Muscle layer of duodenum (tissue), 2 donors: ENCODE data around the gene OVAAL.

Experiments used
- H3K27ac ChIP-seq: one replicate; pipeline ENCODE4 v1.7.0; 2013; ENCODE audit warnings: mild to moderate bottlenecking, low read length
- H3K27me3 ChIP-seq: one replicate; pipeline ENCODE4 v1.7.0; 2013; ENCODE audit warnings: low read depth, mild to moderate bottlenecking, control low read depth, low read length
- H3K36me3 ChIP-seq, 2 donors: one replicate each; pipeline ENCODE4 v1.7.0; 2013; ENCODE audit warnings: low read length in 2 of 2, control low read depth in 1 of 2, mild to moderate bottlenecking in 1 of 2; ENCODE audit not compliant: insufficient read depth in 2 of 2, control insufficient read depth in 1 of 2
- H3K4me1 ChIP-seq, 2 donors: one replicate each; pipeline ENCODE4 v1.7.0; 2013; ENCODE audit warnings: low read length in 2 of 2, mild to moderate bottlenecking in 2 of 2, control low read depth in 1 of 2, moderate library complexity in 1 of 2; ENCODE audit not compliant: insufficient read depth in 2 of 2, control insufficient read depth in 1 of 2
- H3K4me3 ChIP-seq, 2 donors: one replicate each; pipeline ENCODE4 v1.7.0; 2013; ENCODE audit warnings: low read length in 2 of 2, low read depth in 1 of 2, mild to moderate bottlenecking in 1 of 2
- H3K9me3 ChIP-seq, 2 donors: one replicate each; pipeline ENCODE4 v1.7.0; 2013; ENCODE audit warnings: low read length in 2 of 2, control low read depth in 1 of 2, mild to moderate bottlenecking in 1 of 2; ENCODE audit not compliant: control insufficient read depth in 1 of 2
- donor health status: healthy.

Gene OVAAL

DNA sequence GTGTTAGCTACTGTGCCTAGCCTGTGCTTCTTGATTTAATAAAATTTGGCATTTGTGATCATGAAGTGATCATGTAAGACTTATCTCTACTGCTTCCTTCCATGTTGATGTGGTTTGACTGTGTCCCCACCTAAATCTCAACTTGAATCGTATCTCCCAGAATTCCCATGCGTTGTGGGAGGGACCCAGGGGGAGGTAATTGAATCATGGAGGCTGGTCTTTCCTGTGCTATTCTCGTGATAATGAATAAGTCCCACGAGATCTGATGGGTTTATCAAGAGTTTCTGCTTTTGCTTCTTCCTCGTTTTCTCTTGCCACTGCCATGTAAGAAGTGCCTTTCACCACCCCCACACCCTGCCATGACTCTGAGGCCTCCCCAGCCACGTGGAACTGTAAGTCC, at the start of gene OVAAL:
OVAAL (plus strand) TSS at position 301 of the 400 bp plus-strand sequence.
- Histone ChIP-seq H3K9me3 (no peaks in the 10 kb centered on the region), H3K27me3 (no peaks in the 10 kb centered on the region), H3K36me3 (no peaks in the 10 kb centered on the region), H3K4me1 (no peaks in the 10 kb centered on the region), H3K27ac (no peak within 1 kb of the TSS), H3K4me3 (no peak within 1 kb of the TSS)

DNA sequence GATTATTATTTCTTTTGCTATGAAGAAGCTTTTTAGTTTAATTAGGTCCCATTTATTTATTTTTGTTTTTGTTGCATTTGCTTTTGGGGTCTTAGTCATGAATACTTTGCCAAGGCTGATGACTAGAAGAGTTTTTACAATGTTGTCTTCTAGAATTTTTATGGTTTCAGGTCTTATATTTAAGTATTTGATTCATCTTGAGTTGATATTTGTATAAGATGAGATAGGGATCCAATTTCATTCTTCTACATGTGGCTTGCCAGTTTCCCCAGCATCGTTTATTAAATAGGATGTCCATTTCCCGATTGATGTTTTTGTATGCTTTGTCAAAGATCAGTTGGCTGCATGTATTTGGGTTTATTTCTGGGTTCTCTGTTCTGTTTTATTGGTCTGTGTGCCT, 47.9 kb upstream of the OVAAL start:
- H3K4me3 ChIP-seq, result no peak overlapping the region
- no peaks in the 10 kb centered on the region for H3K4me1 ChIP-seq
- H3K9me3 ChIP-seq, result no peaks in the 10 kb centered on the region
- H3K27ac ChIP-seq, result no peak overlapping the region
- H3K36me3 ChIP-seq, result no peaks in the 10 kb centered on the region
- H3K27me3 ChIP-seq, result no peaks in the 10 kb centered on the region

DNA sequence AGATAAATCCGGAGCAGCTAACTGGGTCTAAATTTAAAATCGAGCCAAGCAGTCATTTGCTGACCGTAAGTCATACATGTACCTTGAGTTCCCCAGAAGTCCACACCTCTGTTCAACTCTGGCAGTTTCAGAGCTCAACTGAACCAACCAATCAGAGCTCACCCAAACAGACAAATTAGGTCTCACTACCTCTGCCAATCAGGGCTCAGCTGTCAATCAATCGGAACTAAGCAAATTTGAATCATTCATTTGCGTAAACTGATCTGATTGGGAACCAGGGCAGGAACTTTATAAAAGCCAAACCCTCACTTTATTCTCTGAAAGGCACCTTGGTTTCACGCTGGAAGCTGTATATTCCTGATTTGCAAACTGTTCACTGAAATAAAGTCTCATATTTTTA, 45.2 kb upstream of the OVAAL start:
- no peak overlapping the region for H3K4me3 ChIP-seq
- H3K9me3 ChIP-seq, result no peaks in the 10 kb centered on the region
- no peaks in the 10 kb centered on the region for H3K27me3 ChIP-seq
- peaks cover 0 to 7% of the 10 kb centered on the region in 2 donors for H3K4me1 ChIP-seq
- no peak overlapping the region for H3K27ac ChIP-seq
- no peaks in the 10 kb centered on the region for H3K36me3 ChIP-seq

DNA sequence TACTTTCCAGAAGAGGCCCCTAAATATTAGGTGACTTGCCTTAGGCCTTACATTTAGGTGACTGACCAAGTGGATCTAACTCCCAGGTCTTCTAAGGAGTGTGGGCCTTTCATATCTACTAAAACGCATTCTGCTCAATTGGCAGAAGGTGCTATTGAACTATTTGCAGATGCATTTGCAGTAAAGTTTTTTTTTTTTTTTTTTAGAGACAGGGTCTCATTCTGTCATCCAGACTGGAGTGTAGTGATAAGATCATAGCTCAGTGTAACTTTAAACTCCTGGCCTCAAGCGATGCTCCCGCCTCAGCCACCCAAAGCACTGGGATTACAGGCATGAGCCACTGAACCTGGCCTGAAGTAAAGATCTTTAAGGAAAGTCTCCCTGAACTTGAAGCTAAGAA, 43.4 kb upstream of the OVAAL start:
- no peaks in the 10 kb centered on the region for H3K9me3 ChIP-seq
- H3K36me3 ChIP-seq, result no peaks in the 10 kb centered on the region
- no peak overlapping the region for H3K27ac ChIP-seq
- H3K4me1 ChIP-seq, result peaks cover 0 to 7% of the 10 kb centered on the region in 2 donors
- H3K27me3 ChIP-seq, result no peaks in the 10 kb centered on the region
- H3K4me3 ChIP-seq, result no peak overlapping the region

DNA sequence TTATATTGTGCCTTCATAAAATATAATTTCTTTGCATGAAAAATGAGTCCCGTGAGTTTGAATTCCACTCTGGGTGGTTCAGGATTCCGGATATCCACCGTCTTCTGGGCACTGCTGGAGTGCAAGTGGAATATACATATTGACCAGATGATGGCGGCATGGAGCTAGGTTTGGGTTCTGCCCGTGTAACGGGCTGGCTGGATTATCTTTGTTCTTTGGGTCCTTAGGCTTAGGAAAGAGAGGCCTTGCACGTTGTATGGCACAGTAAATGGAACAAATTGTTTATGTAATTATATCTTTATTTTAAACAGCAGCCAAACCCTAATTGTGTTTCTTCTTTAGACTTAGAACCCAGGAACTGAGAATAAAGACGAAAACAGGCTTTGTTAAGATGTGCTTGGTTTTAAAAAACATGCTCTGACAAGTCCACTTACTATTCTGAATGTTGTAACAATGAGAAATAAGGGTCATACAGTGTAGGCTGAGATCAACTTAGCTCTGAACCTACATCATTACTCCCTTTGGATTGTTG, 42.8 kb upstream of the OVAAL start:
- no peaks in the 10 kb centered on the region for H3K36me3 ChIP-seq
- H3K9me3 ChIP-seq, result no peaks in the 10 kb centered on the region
- peaks cover 0 to 7% of the 10 kb centered on the region in 2 donors for H3K4me1 ChIP-seq
- no peak overlapping the region for H3K4me3 ChIP-seq
- H3K27me3 ChIP-seq, result no peaks in the 10 kb centered on the region
- no peak overlapping the region for H3K27ac ChIP-seq

DNA sequence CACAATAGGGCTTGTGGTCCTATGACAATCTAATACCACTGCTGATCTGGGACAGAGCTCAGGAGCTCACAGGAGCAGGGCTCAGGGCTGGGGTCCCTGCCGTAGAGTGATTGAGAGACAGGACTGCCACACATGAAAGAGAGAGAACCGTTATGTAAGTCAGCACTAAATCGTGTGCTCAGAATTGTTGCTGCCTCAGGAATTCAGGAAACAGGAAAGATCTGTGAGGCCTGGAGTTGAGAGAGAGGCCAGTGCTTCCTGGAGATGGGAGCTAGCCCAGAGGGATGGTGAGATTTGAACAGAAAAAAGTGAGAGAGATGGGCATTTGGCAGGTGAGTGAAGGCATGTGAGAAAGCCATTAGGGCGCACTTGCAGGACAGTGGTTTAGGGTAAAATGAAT, 38.9 kb upstream of the OVAAL start:
- Histone ChIP-seq H3K27me3 (no peaks in the 10 kb centered on the region), H3K9me3 (no peaks in the 10 kb centered on the region), H3K4me1 (peaks cover 0 to 7% of the 10 kb centered on the region in 2 donors), H3K27ac (no peak overlapping the region), H3K36me3 (no peaks in the 10 kb centered on the region), H3K4me3 (no peak overlapping the region)

DNA sequence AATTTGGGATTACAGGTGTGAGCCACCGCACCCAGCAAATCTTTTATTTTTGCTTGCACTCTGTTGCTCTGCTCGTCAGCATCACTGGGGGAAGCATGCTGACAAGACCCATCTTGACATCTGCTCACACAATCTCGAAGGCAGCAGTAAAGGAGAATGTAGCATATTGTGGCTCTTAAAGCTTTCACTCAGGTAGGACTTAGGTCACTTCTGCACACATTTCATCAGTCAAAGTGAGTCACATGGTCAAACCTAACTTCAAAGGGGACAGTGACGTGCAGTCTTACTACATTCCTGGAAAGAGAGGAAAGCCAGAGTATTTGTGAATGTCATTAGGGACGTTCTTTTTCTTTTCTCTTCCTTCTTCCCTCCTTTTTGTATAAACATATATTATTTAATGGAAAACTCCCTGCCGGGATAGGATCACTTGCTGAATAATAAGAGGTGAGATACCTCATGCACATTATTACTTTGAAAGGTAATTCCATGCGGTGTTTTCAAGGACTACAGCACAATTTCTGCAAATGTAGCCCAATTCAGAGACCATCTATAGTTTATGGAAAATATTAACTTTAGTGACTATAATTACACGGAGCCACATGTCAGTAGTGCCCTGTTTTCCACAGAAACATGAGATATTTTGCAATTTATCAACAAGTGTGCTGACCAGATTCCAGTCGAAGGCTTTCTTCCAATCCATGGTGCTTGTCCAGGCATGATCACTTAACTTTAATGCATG, 37.1 kb upstream of the OVAAL start:
- H3K4me3 ChIP-seq, result no peak overlapping the region
- no peak overlapping the region for H3K27ac ChIP-seq
- no peaks in the 10 kb centered on the region for H3K27me3 ChIP-seq
- H3K4me1 ChIP-seq, result peaks cover 0 to under 1% of the 10 kb centered on the region in 2 donors
- H3K36me3 ChIP-seq, result no peaks in the 10 kb centered on the region
- no peaks in the 10 kb centered on the region for H3K9me3 ChIP-seq

DNA sequence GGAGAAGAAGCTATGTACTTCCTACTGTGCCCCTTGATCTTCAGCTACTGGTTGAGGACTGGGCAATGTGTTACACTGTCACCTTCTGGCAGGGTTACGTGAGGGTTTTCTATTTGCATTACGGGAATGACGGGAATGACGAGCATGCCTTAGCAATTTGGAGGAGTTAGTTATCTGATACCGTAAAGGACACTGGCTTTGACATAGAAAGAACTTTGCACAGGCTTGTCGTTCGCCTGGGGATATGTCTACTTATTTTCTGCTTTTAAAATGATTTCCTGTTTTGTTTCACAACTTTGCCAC, 36.6 kb upstream of the OVAAL start:
- Histone ChIP-seq H3K36me3 (no peaks in the 10 kb centered on the region), H3K4me1 (no peaks in the 10 kb centered on the region), H3K27ac (no peak overlapping the region), H3K4me3 (no peak overlapping the region), H3K9me3 (no peaks in the 10 kb centered on the region), H3K27me3 (no peaks in the 10 kb centered on the region)

DNA sequence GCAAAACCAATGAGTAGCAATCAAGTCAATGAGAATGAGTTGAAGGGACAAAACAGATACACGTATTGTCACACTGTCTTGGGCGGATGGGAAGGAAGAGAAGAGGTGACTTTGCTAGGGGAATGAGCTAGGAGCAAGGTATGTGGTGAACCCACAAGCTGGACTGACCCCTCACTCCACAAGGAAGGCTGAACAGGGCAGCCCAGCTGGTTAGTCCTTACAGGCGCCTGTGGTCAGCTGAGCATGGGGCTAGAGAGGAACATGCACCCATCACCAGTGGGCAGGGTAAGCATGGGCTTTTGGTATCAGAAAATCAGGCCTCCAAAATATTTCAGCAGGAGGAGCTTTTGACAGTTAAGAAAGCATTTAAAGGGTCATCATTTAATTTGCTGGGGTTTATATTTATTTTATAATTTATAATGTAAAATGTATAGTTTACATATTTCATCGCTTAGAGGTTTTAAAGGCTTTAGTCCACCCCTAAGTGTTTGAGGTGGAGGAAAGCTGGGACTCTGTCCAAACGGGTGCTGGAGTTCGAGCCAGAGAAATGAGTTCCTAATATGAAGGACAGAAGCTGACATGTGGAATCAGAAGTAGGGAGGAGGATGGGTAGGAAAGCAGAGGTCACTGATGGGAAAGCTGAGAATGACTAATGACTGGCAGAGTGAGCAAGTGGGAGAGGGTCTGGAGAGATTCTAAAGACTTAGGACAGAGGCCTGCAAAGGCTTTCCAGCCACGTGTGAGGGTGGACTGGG, 34.4 kb upstream of the OVAAL start:
- H3K27me3 ChIP-seq, result no peaks in the 10 kb centered on the region
- H3K4me3 ChIP-seq, result no peak overlapping the region
- H3K27ac ChIP-seq, result no peak overlapping the region
- no peaks in the 10 kb centered on the region for H3K9me3 ChIP-seq
- H3K36me3 ChIP-seq, result no peaks in the 10 kb centered on the region
- H3K4me1 ChIP-seq, result no peaks in the 10 kb centered on the region

DNA sequence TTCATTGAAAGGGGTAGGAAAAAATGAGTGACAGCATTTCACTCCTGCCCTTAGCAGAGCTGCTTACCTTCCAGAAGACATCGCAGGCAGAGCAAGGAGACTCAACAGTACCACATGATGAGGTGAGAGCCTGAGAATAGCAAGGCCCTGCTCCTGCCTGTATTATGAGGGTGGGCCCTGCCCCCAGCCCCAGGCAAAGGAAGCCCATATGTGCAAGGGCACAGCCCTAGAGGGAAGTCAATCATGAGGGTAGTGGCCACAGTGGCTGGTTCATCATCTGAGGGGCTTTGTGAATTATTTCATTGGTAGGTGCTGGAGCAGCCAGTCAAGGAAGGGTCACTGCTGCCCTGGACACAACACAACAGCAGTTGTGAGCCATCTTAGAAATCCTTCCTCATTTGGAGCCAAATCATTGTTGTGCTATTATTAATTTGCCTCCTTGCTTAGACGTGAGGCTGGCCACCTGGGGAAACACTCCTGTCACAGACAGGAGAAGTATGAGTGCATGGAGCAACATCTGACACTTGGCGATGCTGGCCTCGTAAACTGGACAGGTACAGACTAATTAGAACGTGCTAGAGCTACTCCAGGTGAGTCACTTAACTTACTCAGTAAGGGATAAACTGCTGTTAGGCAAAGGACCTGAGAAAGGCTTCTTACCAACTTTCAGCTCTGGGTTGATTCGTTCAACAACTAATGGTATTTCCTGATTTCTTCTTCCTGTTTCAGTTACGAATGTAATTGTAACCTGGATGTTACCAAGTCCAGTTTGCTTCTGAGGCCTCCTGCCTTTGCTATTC, 33.6 kb upstream of the OVAAL start:
- no peak overlapping the region for H3K27ac ChIP-seq
- H3K4me1 ChIP-seq, result no peaks in the 10 kb centered on the region
- no peaks in the 10 kb centered on the region for H3K36me3 ChIP-seq
- H3K4me3 ChIP-seq, result no peak overlapping the region
- no peaks in the 10 kb centered on the region for H3K27me3 ChIP-seq
- no peaks in the 10 kb centered on the region for H3K9me3 ChIP-seq

DNA sequence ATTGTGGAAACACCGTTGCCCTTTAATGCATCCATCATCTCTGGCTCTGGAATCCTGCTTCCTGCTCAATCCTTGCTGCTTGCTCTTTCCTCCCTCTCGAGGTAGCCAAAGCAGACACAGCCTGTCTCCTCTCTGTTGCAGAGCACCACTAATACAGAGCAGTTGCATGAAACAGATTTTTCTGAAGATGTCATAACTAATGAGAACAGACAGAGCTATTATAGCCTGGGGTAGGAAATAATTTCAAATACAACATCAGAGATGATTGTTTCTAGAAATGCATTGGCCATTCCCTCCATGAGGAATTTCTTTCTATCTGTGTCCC, 33.1 kb upstream of the OVAAL start:
- no peaks in the 10 kb centered on the region for H3K9me3 ChIP-seq
- H3K27me3 ChIP-seq, result no peaks in the 10 kb centered on the region
- no peak overlapping the region for H3K4me3 ChIP-seq
- H3K4me1 ChIP-seq, result no peaks in the 10 kb centered on the region
- no peaks in the 10 kb centered on the region for H3K36me3 ChIP-seq
- H3K27ac ChIP-seq, result no peak overlapping the region
